HG03520 (cell line): Measurements from ENCODE around the gene TMED7.

Experiments
- ATAC-seq: cut with Tn5 transposase; IDR thresholded peaks from one replicate; pipeline ENCODE4 v1.9.1; 2021; ENCODE audit warnings: mild to moderate bottlenecking, moderate library complexity; ENCODE audit not compliant: unreplicated experiment

TMED7 gene

GRCh38 chr5:115627295-115627865 is 1.5 kb upstream of the TMED7 start:
- ATAC-seq, result no peak

GRCh38 chr5:115626445-115626823 is 598 bp upstream of the TMED7 start:
- ATAC-seq, result peak; percentile 21

- ATAC-seq, result no peak
Measured at GRCh38 chr5:115624994-115625393, 842 bp downstream of the TMED7 start.

GRCh38 chr5:115623658-115624057 is 2.2 kb downstream of the TMED7 start:
- ATAC-seq, result no peak

- no peak for ATAC-seq
Measured at GRCh38 chr5:115621365-115621900, 4.4 kb downstream of the TMED7 start.

GRCh38 chr5:115616892-115617291 is 8.9 kb downstream of the TMED7 start:
- no peak for ATAC-seq

- ATAC-seq, result no peak
Measured at GRCh38 chr5:115616472-115616871, 9.4 kb downstream of the TMED7 start.

GRCh38 chr5:115611873-115612272 is 14.0 kb downstream of the TMED7 start:
- no peak for ATAC-seq

GRCh38 chr5:115607935-115608334 is 17.9 kb downstream of the TMED7 start:
- ATAC-seq, result no peak

GRCh38 chr5:115605436-115605835 is 20.4 kb downstream of the TMED7 start:
- ATAC-seq, result no peak

GRCh38 chr5:115602591-115603125 is 23.2 kb downstream of the TMED7 start:
- ATAC-seq, result no peak

GRCh38 chr5:115601701-115602590 is 23.9 kb downstream of the TMED7 start, which contains the start of gene TICAM2:
Gene TICAM2, minus strand, starts transcription at chr5:115602479. Its CDS starts 21,223 bp downstream, at chr5:115581256.
- peak; percentile 78 for ATAC-seq

- no peak for ATAC-seq
Measured at GRCh38 chr5:115600766-115601165, 25.1 kb downstream of the TMED7 start.

- ATAC-seq, result no peak
Measured at GRCh38 chr5:115599924-115600323, 25.9 kb downstream of the TMED7 start.

GRCh38 chr5:115599502-115599901 is 26.3 kb downstream of the TMED7 start:
- peak; percentile 31 for ATAC-seq

GRCh38 chr5:115594128-115595047 is 31.4 kb downstream of the TMED7 start:
- ATAC-seq, result no peak

- ATAC-seq, result no peak
Measured at GRCh38 chr5:115589043-115589442, 36.8 kb downstream of the TMED7 start.

- ATAC-seq, result no peak
Measured at GRCh38 chr5:115588640-115589039, 37.2 kb downstream of the TMED7 start.

GRCh38 chr5:115586525-115587146 is 39.2 kb downstream of the TMED7 start:
- no peak for ATAC-seq

GRCh38 chr5:115585265-115585664 is 40.6 kb downstream of the TMED7 start:
- ATAC-seq, result no peak
